Measurements from ENCODE around the gene SEC14L5. TPM values are rescaled to one million over a fixed set of nuclear protein-coding genes. Genes with fewer than 3 reads are reported as not detected.

Gene SEC14L5
- total RNA-seq, 1 experiment from 2014 or later = not detected

DNA sequence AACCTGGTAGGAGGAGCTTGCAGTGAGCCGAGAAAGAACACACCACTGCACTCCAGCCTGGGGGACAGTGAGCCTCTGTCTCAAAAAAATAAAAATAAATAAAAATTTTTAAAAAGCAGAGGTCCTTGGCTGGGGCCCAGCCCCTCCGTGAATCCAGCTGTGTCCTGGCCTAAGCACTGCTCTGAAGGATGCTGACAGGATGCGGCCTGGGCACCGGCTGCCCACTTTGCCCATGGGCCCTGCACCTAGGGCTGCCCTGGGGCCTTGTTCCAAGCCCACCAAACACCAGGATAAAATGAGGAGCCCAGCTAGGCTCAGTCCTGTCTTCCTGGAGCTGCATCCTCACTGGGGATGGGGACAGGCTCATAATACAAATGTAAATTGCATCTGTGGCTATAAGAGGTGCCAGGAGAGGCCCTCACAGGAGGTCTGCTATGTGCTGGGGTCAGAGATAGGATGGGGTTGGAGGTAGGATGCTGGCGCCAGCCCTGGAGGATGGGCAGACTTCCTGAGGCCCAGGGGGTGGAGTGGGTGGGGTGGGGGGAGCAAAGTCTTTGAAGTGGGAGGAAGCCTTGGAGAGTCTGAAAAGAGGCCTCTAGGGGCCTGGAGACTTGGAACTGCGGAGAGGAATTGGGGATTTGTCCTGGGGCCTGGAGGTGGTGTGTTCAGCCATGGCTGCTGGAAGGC, 101.4 kb downstream of the SEC14L5 start:
- POLR2A ChIA-PET (ENCODE audit: unreplicated experiment) = no interaction called here
- H3K4me2 ChIP-seq (ENCODE audit: low read length) = no peak overlapping the region
- no TSS peak for BruUV-seq (replicated peaks)
- CTCF ChIA-PET = no interaction called here
- TF ChIP-seq EZH2 (IDR thresholded peaks at IDR 0.05; ENCODE audit: low read length, unreplicated experiment) (no peak), EZH2phosphoT487 (IDR thresholded peaks at IDR 0.05; ENCODE audit: borderline replicate concordance, low read length) (no peak)
- TF ChIP-seq, protein P1, sequence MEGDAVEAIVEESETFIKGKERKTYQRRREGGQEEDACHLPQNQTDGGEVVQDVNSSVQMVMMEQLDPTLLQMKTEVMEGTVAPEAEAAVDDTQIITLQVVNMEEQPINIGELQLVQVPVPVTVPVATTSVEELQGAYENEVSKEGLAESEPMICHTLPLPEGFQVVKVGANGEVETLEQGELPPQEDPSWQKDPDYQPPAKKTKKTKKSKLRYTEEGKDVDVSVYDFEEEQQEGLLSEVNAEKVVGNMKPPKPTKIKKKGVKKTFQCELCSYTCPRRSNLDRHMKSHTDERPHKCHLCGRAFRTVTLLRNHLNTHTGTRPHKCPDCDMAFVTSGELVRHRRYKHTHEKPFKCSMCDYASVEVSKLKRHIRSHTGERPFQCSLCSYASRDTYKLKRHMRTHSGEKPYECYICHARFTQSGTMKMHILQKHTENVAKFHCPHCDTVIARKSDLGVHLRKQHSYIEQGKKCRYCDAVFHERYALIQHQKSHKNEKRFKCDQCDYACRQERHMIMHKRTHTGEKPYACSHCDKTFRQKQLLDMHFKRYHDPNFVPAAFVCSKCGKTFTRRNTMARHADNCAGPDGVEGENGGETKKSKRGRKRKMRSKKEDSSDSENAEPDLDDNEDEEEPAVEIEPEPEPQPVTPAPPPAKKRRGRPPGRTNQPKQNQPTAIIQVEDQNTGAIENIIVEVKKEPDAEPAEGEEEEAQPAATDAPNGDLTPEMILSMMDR (conservative IDR thresholded peaks at IDR 0.05; ENCODE audit: low read depth, low read length) = no peak
- intact Hi-C loops (cut with micrococcal nuclease) = no loop called here
- H3K9me3 ChIP-seq (ENCODE audit: low read length) = no peaks in the 10 kb centered on the region
- H3K27ac ChIP-seq (ENCODE audit: low read length) = no peak overlapping the region
- no peaks in the 10 kb centered on the region for H3K9me2 ChIP-seq (replicated peaks; ENCODE audit: low read length)
- no peaks in the 10 kb centered on the region for H3K4me1 ChIP-seq (ENCODE audit: insufficient read depth, low read length)
- no peak overlapping the region for H3K9ac ChIP-seq (ENCODE audit: low read length)
- no peak overlapping the region for H2AFZ ChIP-seq (ENCODE audit: low read length)
- no peak for ATAC-seq
- no peak for DNase-seq
- H3K27me3 ChIP-seq (ENCODE audit: low read length) = no peaks in the 10 kb centered on the region
- no peaks in the 10 kb centered on the region for H3K36me3 ChIP-seq (ENCODE audit: low read depth, low read length)
- H3K4me3 ChIP-seq (ENCODE audit: low read length) = no peak overlapping the region
- no peaks in the 10 kb centered on the region for H3F3A ChIP-seq (ENCODE audit: low read length, unreplicated experiment)
- no peaks in the 10 kb centered on the region for H4K20me1 ChIP-seq (ENCODE audit: low read length)
- no peaks in the 10 kb centered on the region for H3K79me2 ChIP-seq (ENCODE audit: low read length)

DNA sequence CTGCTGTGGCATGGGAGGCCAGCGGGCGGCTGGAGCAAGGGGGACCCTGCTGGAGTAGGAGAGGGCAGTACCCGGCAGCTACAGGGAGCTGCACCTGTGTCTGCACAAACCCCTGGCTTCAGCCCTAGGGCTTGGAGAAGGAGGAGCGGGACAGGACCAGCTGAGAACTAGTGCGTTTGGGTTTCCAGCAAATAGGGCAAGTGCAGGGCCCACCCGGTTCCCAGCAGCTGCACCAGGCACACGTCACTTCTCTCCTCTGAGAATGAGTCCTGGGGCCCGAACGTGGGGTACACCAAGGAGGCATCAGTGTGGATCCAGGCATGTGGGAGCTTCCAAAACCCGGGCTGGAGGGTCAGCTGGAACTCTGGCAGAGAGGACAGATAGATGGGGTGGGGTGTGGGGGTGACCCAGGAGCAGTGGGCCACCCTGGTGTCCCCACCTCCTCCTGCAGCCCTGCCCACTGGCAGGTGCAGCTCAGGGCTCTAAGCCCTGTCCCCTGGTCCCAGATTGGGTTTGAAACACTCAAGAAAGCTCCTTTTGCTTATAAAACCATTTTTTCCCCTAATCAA, 102.0 kb downstream of the SEC14L5 start:
- BruUV-seq (replicated peaks) = no TSS peak
- POLR2A ChIA-PET (ENCODE audit: unreplicated experiment) = interaction anchor here (0.8 kb wide), 1 partner anchor 12 kb away, joined by 10 read pairs; no protein-coding TSS in a partner anchor

More for the DNA sequence above, 102.0 kb downstream of the SEC14L5 start:
- no peaks in the 10 kb centered on the region for H3K27me3 ChIP-seq (ENCODE audit: low read length)
- no peak overlapping the region for H3K4me3 ChIP-seq (ENCODE audit: low read length)
- no peaks in the 10 kb centered on the region for H3K79me2 ChIP-seq (ENCODE audit: low read length)
- H3K4me1 ChIP-seq (ENCODE audit: insufficient read depth, low read length) = no peaks in the 10 kb centered on the region
- ATAC-seq (no peak), DNase-seq (no peak)
- H3K9me2 ChIP-seq (replicated peaks; ENCODE audit: low read length) = no peaks in the 10 kb centered on the region
- intact Hi-C loops (cut with micrococcal nuclease) = no loop called here
- no peak overlapping the region for H2AFZ ChIP-seq (ENCODE audit: low read length)
- no peak overlapping the region for H3K4me2 ChIP-seq (ENCODE audit: low read length)
- H3K9me3 ChIP-seq (ENCODE audit: low read length) = no peaks in the 10 kb centered on the region
- H3K9ac ChIP-seq (ENCODE audit: low read length) = no peak overlapping the region
- no peak overlapping the region for H3K27ac ChIP-seq (ENCODE audit: low read length)
- no peaks in the 10 kb centered on the region for H4K20me1 ChIP-seq (ENCODE audit: low read length)
- CTCF ChIA-PET = no interaction called here
- H3K36me3 ChIP-seq (ENCODE audit: low read depth, low read length) = no peaks in the 10 kb centered on the region
- TF ChIP-seq EZH2phosphoT487 (IDR thresholded peaks at IDR 0.05; ENCODE audit: borderline replicate concordance, low read length) = no peak
- no peak for TF ChIP-seq EZH2 (IDR thresholded peaks at IDR 0.05; ENCODE audit: low read length, unreplicated experiment)
- TF ChIP-seq, protein P1 (conservative IDR thresholded peaks at IDR 0.05; ENCODE audit: low read depth, low read length) = no peak
- H3F3A ChIP-seq (ENCODE audit: low read length, unreplicated experiment) = no peaks in the 10 kb centered on the region

All from PC-3 (cell line).